C1 segment of cervical spinal cord (tissue), 14 donors: ENCODE data around the gene OTOG.

Experiments
- DNase-seq, 14 donors: peaks; one replicate each; lab custom pipeline; 2025; lab: John Stamatoyannopoulos, UW

The OTOG gene

DNA sequence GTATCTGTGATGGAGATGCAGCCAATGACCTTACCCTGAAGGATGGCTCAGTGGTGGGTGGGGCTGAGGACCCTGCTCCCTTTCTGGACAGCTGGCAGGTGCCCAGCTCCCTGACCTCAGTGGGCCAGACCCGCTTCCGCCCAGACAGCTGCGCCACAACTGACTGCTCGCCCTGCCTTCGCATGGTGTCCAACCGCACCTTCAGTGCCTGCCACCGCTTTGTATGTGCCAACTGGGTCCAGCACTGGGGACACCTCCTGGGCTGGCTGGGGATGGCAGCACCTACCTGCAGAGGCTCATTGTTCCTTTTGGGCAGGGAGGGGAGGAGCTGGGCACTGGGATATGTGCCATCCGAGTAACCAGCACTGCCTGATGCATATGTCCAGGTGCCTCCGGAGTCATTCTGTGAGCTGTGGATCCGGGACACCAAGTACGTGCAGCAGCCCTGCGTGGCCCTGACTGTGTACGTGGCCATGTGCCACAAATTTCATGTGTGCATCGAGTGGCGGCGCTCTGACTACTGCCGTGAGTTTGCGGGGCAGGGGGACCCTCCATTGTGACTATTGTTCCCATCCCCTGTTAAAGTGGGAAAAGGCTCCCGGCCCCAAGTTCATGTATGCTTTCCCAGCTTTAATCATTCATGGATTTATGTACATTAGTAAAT, 84.8 kb downstream of the OTOG start:
- DNase-seq, result no peak

DNA sequence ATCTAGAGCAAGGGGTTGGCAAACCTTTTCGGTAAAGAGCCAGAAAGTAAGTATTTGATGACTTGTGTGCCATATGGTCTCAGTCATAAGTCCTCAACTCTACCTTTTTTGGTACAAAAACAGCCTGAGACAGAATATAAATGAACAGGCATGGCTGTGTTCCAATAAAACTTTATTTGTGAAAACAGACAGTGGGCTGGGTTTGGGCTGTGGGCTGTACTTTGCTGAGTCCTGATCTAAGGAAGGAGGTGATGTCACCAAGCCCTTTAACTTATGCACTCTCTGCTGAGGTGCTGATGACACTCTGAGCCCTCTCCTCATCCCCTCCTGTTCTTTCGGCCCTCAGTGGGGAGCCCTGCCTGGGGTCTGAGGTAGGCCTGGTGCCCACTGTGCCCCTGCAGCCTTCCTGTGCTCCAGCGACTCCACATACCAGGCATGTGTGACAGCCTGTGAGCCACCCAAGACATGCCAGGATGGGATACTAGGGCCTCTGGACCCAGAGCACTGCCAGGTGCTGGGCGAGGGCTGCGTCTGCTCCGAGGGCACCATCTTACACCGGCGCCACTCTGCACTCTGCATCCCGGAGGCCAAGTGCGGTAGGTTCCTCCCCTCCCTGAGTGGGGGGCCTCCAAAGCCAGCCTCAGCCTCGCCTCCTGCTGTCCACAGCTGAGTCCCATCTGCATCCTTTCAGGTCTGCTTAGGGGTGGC, 86.4 kb downstream of the OTOG start:
- no peak for DNase-seq

DNA sequence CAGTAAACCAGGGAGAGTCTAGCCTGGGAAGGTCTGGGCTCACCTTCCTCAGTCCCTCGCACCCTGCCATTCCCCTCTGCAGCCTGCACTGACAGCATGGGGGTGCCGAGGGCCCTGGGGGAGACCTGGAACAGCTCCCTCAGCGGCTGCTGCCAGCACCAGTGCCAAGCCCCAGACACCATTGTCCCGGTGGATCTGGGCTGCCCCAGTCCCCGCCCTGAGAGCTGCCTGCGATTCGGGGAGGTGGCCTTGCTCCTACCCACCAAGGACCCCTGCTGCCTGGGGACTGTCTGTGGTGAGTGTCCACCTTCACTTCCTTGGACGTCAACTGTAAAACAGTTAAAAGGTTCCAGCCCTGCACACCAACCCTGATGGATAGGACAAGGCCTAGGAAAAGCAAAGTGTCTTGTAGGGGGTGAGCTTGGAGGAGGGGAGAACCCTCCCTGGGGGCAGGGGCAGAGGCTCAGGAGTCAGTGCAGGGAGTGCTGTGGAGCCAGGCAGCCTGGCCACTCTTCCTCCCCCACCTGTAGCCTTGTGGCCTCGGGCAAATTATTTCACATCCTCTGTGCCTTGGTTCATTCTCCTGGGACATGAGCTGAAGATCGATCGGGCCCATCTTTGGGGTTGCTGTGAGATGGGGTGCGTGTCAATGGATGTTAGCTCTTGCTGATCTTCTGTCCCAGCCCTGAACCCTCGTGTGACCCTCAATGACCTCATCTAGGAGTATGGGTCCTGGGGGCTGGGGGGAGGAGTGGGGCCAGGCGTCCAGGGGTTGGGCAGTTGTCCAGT, 87.1 kb downstream of the OTOG start:
- no peak for DNase-seq

DNA sequence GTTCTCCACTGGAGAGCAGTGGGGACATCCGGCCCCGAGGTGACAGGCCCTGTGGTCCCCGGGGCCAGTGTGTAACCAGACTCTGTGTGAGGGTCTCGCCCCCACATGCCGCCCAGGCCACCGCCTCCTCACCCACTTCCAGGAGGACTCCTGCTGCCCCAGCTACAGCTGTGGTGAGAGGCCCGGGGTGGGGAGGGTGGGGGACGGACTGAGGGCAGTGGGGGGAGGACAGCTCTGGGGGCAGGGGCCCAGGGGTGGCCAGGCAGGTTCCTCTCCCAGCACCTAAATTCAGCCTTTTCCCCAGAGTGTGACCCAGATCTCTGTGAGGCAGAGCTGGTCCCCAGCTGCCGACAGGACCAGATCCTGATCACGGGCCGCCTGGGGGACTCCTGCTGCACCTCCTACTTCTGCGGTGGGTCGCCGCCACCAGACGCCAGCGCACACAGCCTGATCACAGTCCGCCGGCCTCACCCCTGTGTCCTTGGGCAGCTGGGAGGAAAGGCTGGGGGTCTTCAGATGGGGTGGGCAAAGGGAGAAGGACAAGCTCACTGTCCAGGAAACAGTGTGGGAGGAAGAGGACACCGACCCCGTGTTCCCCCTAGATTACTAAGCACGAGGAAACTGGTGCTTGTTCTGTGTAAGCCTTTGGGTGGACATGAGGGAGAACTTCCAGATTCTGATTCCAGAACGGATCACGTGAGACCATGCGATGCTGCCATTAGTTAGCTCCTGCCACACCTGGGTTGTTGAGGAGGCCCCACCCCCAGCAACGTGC, 87.9 kb downstream of the OTOG start:
- no peak for DNase-seq

DNA sequence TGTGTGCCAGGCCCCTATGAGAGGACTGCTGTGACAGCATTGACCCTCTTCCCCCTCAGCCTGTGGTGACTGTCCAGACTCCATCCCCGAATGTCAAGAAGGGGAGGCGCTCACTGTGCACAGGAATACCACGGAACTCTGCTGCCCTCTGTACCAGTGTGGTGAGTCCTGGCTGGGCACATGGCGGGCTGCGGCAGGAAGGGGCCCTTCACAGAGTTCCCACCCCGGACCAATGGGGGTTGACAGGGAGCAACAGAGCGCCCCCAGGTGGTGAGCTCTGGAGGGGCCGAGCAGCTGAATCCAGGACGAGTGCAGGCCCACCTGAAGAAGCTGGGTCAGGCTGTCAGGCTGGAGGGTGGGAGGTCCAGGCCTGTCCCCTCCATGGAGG, 88.5 kb downstream of the OTOG start:
- no peak for DNase-seq

DNA sequence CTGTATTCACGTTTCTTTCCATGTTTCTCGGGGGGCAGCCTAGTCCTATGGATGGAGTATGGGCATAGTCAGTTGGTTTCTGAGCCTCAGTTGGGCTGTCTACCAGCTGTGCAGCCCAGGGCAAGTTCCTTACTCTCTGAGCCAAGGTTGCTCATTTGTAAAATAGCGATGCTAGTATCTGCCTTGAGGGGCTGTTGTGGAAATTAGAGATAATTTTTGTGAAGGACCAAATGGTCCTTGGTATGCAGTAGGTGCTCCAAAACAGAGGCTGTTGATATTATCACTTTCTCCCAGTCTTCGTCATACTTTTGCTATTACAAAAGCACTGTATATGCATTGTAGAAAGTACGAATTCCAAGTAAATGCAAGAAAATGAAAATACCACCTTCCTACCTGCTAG, 89.7 kb downstream of the OTOG start:
- DNase-seq, result no peak

DNA sequence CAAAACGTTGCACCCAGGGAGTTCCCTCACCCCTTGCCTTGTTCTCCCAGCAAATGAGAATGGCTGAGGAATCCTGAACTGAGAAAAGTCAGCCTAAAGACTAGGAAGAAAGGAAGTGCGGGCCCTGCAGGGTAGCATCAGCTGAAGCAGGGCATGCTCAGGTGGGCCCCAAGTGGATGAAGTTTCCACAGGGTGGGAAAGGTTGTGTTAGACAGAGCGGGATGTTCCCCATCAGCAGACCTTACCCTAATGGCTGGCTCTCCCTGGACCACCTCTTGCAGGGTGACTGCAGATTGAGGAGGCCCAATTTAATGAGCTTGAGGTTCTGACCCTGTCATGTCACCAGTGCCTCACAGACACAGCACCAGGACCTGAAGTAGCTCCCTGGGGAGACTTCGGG, 90.8 kb downstream of the OTOG start:
- DNase-seq, result no peak

DNA sequence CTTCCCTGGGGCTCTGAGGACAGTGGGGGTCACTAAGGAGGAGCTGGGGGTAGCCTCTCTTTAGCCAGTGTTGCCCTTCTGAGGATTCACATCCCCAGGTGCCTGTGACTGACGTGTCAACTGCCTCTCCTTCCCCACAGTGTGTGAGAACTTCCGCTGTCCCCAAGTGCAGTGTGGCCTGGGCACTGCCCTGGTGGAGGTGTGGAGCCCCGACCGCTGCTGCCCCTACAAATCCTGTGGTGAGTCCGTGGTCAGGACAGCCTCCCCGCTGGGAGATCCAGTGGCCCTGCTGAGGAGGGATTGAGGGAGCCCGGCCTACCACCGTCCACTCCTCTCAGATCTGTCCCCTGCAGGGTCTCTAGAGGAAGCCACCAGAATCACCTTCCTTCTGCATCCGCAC, 91.3 kb downstream of the OTOG start:
- no peak for DNase-seq

- no peak for DNase-seq
Measured at GRCh38 chr11:17639091-17639490, 92.0 kb downstream of the OTOG start.

GRCh38 chr11:17639781-17640180, 92.7 kb downstream of the OTOG start:
- no peak for DNase-seq

DNA sequence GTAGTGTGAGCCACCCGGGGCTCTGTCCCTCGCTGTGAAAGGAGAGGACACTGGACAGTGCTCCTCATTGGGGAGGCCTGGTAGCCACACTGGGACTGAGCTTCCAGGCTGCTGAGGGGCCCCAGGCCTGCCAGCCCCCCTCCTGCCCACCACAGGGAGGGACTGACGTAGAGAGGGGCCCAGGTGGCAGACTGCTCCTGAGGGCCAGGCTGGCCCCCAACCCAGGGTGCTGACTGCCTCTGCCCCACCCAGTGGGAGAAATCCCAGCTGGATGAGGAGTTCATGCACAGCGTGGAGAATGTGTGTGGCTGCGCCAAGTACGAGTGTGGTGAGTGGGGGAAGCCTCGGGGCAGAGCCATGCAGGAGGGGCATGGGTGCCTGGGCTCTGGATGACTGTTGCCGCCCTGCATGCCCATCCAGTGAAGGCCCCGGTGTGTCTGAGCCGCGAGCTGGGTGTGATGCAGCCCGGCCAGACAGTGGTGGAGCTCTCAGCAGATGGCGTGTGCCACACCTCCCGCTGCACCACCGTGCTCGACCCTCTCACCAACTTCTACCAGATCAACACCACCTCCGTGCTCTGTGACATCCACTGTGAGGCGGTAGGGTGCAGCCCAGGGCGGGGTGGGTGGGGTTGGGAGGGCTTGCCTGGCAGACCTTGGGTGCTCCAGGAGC, 93.6 kb downstream of the OTOG start:
- no peak for DNase-seq

DNA sequence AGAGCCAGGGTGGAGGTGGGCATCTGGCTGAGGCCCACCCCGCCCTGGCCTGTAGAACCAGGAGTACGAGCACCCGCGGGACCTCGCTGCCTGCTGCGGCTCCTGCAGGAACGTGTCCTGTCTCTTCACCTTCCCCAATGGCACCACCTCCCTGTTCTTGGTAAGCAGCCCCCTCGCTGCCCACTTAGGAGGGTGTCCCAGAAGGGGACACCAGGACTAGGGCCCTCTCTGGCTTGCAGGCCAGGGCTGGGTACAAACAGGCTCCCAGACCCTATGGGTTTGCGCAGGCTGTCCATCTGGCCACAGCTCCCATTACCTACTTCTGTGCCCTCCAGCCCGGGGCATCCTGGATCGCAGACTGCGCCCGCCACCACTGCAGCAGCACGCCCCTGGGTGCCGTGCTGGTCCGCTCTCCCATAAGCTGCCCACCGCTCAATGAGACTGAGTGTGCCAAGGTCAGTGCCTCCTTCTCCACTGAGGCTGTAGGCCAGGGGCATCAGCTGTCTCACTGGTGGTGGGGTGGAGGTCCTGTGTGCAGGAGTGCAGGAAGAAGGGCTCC, 94.8 kb downstream of the OTOG start:
- no peak for DNase-seq

GRCh38 chr11:17642370-17642769, 95.3 kb downstream of the OTOG start:
- DNase-seq, result no peak

DNA sequence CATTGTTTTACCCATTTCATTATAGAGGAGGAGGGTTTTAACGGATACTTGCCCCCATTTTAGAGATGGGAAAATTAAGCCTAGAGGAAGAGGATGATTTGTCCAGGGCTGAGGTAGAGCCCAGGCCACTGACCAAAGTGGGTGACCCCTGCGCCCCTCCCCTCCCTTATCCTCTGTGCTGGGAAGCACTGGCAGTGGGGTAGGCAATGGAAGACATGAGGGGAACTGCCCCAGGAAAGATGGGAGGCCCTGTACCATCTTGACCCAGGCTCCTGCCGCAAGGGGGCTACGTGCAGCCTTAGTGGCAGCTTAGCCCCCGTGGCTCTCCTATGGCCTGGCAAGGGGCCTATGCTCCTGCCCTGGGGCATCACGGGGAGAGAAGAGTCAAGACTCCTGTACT, 95.9 kb downstream of the OTOG start:
- DNase-seq, result no peak

- no peak for DNase-seq
Measured at GRCh38 chr11:17643506-17644405, 96.7 kb downstream of the OTOG start.

- no peak for DNase-seq
Measured at GRCh38 chr11:17645190-17645970, 98.3 kb downstream of the OTOG start.

GRCh38 chr11:17646451-17647145, 99.5 kb downstream of the OTOG start:
- no peak for DNase-seq

DNA sequence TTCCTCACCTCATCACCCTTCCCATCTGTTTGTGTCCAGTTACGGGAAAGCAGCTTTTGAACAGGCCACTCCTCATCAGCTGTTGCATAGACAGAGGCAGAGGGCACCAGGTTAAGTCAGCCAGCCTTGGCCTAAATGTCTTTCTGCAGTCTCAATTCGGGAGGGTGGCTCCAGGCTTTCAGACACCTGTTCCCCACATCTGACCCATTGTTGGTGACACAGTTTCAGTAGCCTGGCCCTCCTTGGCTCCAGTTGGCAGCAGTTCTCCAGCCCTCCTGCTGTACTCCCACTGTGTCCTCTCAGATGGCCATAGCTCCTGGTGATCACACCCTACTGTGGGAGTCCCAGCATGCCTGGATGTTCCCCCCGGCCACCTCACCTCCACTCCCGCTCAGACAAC, 101.5 kb downstream of the OTOG start:
- DNase-seq, result no peak

- DNase-seq, result no peak
Measured at GRCh38 chr11:17649261-17649660, 102.2 kb downstream of the OTOG start.
